Natural killer cell (primary cell): ENCODE data around the gene SNED1. TPM values are rescaled to one million over a fixed set of nuclear protein-coding genes. Genes with fewer than 3 reads are reported as not detected.
A peak's percentile ranks its signal among the peaks of the same experiment; 100 is the strongest.

Source experiments
- ATAC-seq, 3 donors: fragments of 150-1000 bp in 2 of 3; fragments of 200-7000 bp in 1 of 3; cut with Tn5 transposase; 1 replicate in 1 of 3; 2 replicates in 2 of 3; pipeline ENCODE4 v1.10.0; 2021; ENCODE audit warnings: mild to moderate bottlenecking in 2 of 3, moderate library complexity in 2 of 3
- DNase-seq, 2 donors: peaks; one replicate each; pipeline versions ENCODE4 v3.0.0 to v3.0.0-alpha.2; 2013 to 2021; ENCODE audit warnings: mixed read lengths in 1 of 2
- H3K27ac ChIP-seq: one replicate; pipeline ENCODE4 v1.5.1; 2013; ENCODE audit warnings: mild to moderate bottlenecking, low read length
- H3K27me3 ChIP-seq: one replicate; pipeline ENCODE4 v1.6.1; 2013; ENCODE audit warnings: low read length; ENCODE audit not compliant: control insufficient read depth, insufficient read depth
- H3K36me3 ChIP-seq: one replicate; pipeline ENCODE4 v1.6.1; 2013; ENCODE audit warnings: low read length; ENCODE audit not compliant: control insufficient read depth, insufficient read depth
- H3K4me1 ChIP-seq: one replicate; pipeline ENCODE4 v1.6.1; 2013; ENCODE audit warnings: low read length; ENCODE audit not compliant: control insufficient read depth, insufficient read depth
- H3K4me3 ChIP-seq: one replicate; pipeline ENCODE4 v1.5.1; 2013; ENCODE audit warnings: low read length
- H3K9me3 ChIP-seq: one replicate; pipeline ENCODE4 v1.6.1; 2013; ENCODE audit warnings: low read length; ENCODE audit not compliant: control insufficient read depth, insufficient read depth
- H3K27ac Mint-ChIP-seq, 2 donors: one replicate each; pipeline ENCODE4 v1.8.0; 2022; ENCODE audit warnings: mild to moderate bottlenecking in 2 of 2, mixed read lengths in 2 of 2, moderate library complexity in 1 of 2
- H3K27me3 Mint-ChIP-seq, 2 donors: one replicate each; pipeline ENCODE4 v1.8.0; 2022; ENCODE audit warnings: low read depth in 2 of 2, mixed read lengths in 2 of 2
- H3K36me3 Mint-ChIP-seq: one replicate; pipeline ENCODE4 v1.8.0; 2022; ENCODE audit warnings: mixed read lengths
- H3K4me1 Mint-ChIP-seq, 2 donors: one replicate each; pipeline ENCODE4 v1.8.0; 2022; ENCODE audit warnings: mixed read lengths in 2 of 2
- H3K4me3 Mint-ChIP-seq: one replicate; pipeline ENCODE4 v1.8.0; 2022; ENCODE audit warnings: mild to moderate bottlenecking, moderate library complexity, mixed read lengths
- H3K9me3 Mint-ChIP-seq, 2 donors: one replicate each; pipeline ENCODE4 v1.8.0; 2022; ENCODE audit warnings: mixed read lengths in 2 of 2
- CTCF ChIP-seq: fragments of 200-600 bp; IDR thresholded peaks from one replicate; pipeline ENCODE4 v1.8.0; 2022; ENCODE audit warnings: antibody characterized with exemption
- WGBS: methylation state at CpG from one replicate; pipeline ENCODE4 v1.1.7; 2013; ENCODE audit warnings: missing lambda C conversion rate; ENCODE audit not compliant: insufficient coverage; 5-methylcytosine and 5-hydroxymethylcytosine counted together
- intact Hi-C: fragments of 100-400 bp; cut with micrococcal nuclease; formaldehyde crosslinking; loops from one replicate; pipeline ENCODE4 v1.14.2; 2022
- total RNA-seq, 4 donors: library from RNA; stranded (reverse); fragments of 120-200 nt in 1 of 4; gene quantifications; one replicate each; pipeline versions ENCODE4 v1.2.3 to v1.2.4, GENCODE V29; 2013 to 2022

SNED1 gene
- total RNA-seq, 3 donors from 2014 or later (not counting 1 experiment from before 2014, with no cell fraction given): 0.97 to 4.9 (median 2.5) TPM

GRCh38 chr2:241128266-241128665, 129.8 kb downstream of the SNED1 start:
- Mint-ChIP-seq H3K4me3 (no peak overlapping the region), H3K27ac (peak overlapping the region in 1 of 2 donors; percentile 50), H3K27me3 (no peaks in the 10 kb centered on the region), H3K4me1 (no peaks in the 10 kb centered on the region), H3K36me3 (no peaks in the 10 kb centered on the region), H3K9me3 (no peaks in the 10 kb centered on the region)
- peaks cover 33% of the 10 kb centered on the region for H3K4me1 ChIP-seq
- H3K36me3 ChIP-seq: no peaks in the 10 kb centered on the region
- H3K9me3 ChIP-seq: no peaks in the 10 kb centered on the region
- TF ChIP-seq CTCF: no peak
- H3K4me3 ChIP-seq: no peak overlapping the region
- intact Hi-C loops: no loop called here
- peak overlapping the region; percentile 83 for H3K27ac ChIP-seq
- ATAC-seq (no peak), DNase-seq (no peak)
- WGBS: 91% methylated on average over 8 of the region's 8 CpGs
- no peaks in the 10 kb centered on the region for H3K27me3 ChIP-seq

- H3K27ac ChIP-seq: no peak overlapping the region
- no peaks in the 10 kb centered on the region for H3K9me3 ChIP-seq
- DNase-seq (no peak), ATAC-seq (no peak)
- no peaks in the 10 kb centered on the region for H3K4me1 Mint-ChIP-seq
- no peaks in the 10 kb centered on the region for H3K36me3 ChIP-seq
- no peaks in the 10 kb centered on the region for H3K27me3 Mint-ChIP-seq
- H3K36me3 Mint-ChIP-seq: no peaks in the 10 kb centered on the region
- no peak for TF ChIP-seq CTCF
- H3K27ac Mint-ChIP-seq: no peak overlapping the region
- H3K4me3 Mint-ChIP-seq: no peak overlapping the region
- no peaks in the 10 kb centered on the region for H3K27me3 ChIP-seq
- 77% methylated on average over 12 of the region's 12 CpGs for WGBS
- H3K9me3 Mint-ChIP-seq: no peaks in the 10 kb centered on the region
- H3K4me1 ChIP-seq: peaks cover 33% of the 10 kb centered on the region
- intact Hi-C loops: no loop called here
- H3K4me3 ChIP-seq: no peak overlapping the region
Observed at GRCh38 chr2:241129086-241129871, 130.9 kb downstream of the SNED1 start.

GRCh38 chr2:241130316-241130715, 131.9 kb downstream of the SNED1 start:
- 95% methylated on average over 16 of the region's 16 CpGs for WGBS
- Histone ChIP-seq H3K27me3 (no peaks in the 10 kb centered on the region), H3K4me1 (peaks cover 33% of the 10 kb centered on the region), H3K4me3 (no peak overlapping the region), H3K27ac (no peak overlapping the region), H3K36me3 (peaks cover 2% of the 10 kb centered on the region), H3K9me3 (no peaks in the 10 kb centered on the region)
- no peaks in the 10 kb centered on the region for H3K9me3 Mint-ChIP-seq
- H3K36me3 Mint-ChIP-seq: no peaks in the 10 kb centered on the region
- intact Hi-C loops: no loop called here
- no peaks in the 10 kb centered on the region for H3K4me1 Mint-ChIP-seq
- no peak for TF ChIP-seq CTCF
- DNase-seq: no peak
- H3K27me3 Mint-ChIP-seq: no peaks in the 10 kb centered on the region
- H3K4me3 Mint-ChIP-seq: no peak overlapping the region
- no peak for ATAC-seq
- H3K27ac Mint-ChIP-seq: no peak overlapping the region

GRCh38 chr2:241131531-241131930, 133.1 kb downstream of the SNED1 start:
- Histone ChIP-seq H3K4me3 (no peak overlapping the region), H3K9me3 (no peaks in the 10 kb centered on the region), H3K4me1 (peaks cover 29% of the 10 kb centered on the region), H3K27me3 (no peaks in the 10 kb centered on the region), H3K36me3 (peaks cover 2% of the 10 kb centered on the region), H3K27ac (no peak overlapping the region)
- no peak for ATAC-seq
- WGBS: 95% methylated on average over 7 of the region's 7 CpGs
- TF ChIP-seq CTCF: no peak
- Mint-ChIP-seq H3K9me3 (no peaks in the 10 kb centered on the region), H3K4me3 (no peak overlapping the region), H3K4me1 (no peaks in the 10 kb centered on the region), H3K36me3 (no peaks in the 10 kb centered on the region), H3K27me3 (no peaks in the 10 kb centered on the region), H3K27ac (no peak overlapping the region)
- no peak for DNase-seq
- intact Hi-C loops: no loop called here
